Measurements from ENCODE around the gene GHRH. TPM values are rescaled to one million over a fixed set of nuclear protein-coding genes. Genes with fewer than 3 reads are reported as not detected.

Gene GHRH
- total RNA-seq, 4 donors from 2014 or later, result not detected

- DNase-seq (ENCODE audit: extremely low spot score), result no peak
- H3K4me1 ChIP-seq, result peaks cover 24 to 38% (median 29%) of the 10 kb centered on the region in 4 donors
- intact Hi-C loops (cut with DNase I), result no loop called here
- 91% methylated on average over 6 of the region's 6 CpGs for WGBS
- H3K27me3 ChIP-seq, result no peaks in the 10 kb centered on the region
- TF ChIP-seq CTCF (IDR thresholded peaks at IDR 0.05) (no peak), POLR2AphosphoS5 (IDR thresholded peaks at IDR 0.05) (no peak), POLR2A (IDR thresholded peaks at IDR 0.05; ENCODE audit: low read depth) (no peak), EP300 (IDR thresholded peaks at IDR 0.05) (no peak)
- H3K9me3 ChIP-seq, result no peaks in the 10 kb centered on the region
- H3K36me3 ChIP-seq, result peaks cover 70 to 100% (median 89%) of the 10 kb centered on the region in 4 donors
- H3K4me3 ChIP-seq, result no peak overlapping the region
- no peak overlapping the region for H3K27ac ChIP-seq (replicated peaks in 1 of 4)
These were observed 31.4 kb downstream of the GHRH start for GRCh38 chr20:37230200-37230599.

- Histone ChIP-seq H3K4me1 (peaks cover 24 to 42% (median 29%) of the 10 kb centered on the region in 4 donors), H3K27me3 (no peaks in the 10 kb centered on the region), H3K27ac (replicated peaks in 1 of 4) (no peak overlapping the region), H3K36me3 (peaks cover 69 to 100% (median 88%) of the 10 kb centered on the region in 4 donors), H3K4me3 (no peak overlapping the region), H3K9me3 (no peaks in the 10 kb centered on the region)
- intact Hi-C loops (cut with DNase I), result no loop called here
- TF ChIP-seq POLR2AphosphoS5 (IDR thresholded peaks at IDR 0.05) (no peak), EP300 (IDR thresholded peaks at IDR 0.05) (no peak), CTCF (IDR thresholded peaks at IDR 0.05) (no peak), POLR2A (IDR thresholded peaks at IDR 0.05; ENCODE audit: low read depth) (no peak)
- DNase-seq (ENCODE audit: extremely low spot score), result no peak
- WGBS, result 81% methylated on average over 4 of the region's 4 CpGs
These were observed 32.3 kb downstream of the GHRH start for GRCh38 chr20:37229357-37229756.

GRCh38 chr20:37228656-37229055 is 33.0 kb downstream of the GHRH start:
- Histone ChIP-seq H3K27ac (replicated peaks in 1 of 4) (peak overlapping the region in 3 of 4 donors; percentile 29 to 48 (median 31)), H3K4me3 (no peak overlapping the region), H3K27me3 (no peaks in the 10 kb centered on the region), H3K4me1 (peaks cover 24 to 43% (median 29%) of the 10 kb centered on the region in 4 donors), H3K9me3 (no peaks in the 10 kb centered on the region), H3K36me3 (peaks cover 69 to 100% (median 88%) of the 10 kb centered on the region in 4 donors)
- no peak for DNase-seq (ENCODE audit: extremely low spot score)
- 78% methylated on average over 5 of the region's 5 CpGs for WGBS
- TF ChIP-seq POLR2AphosphoS5 (IDR thresholded peaks at IDR 0.05) (no peak), POLR2A (IDR thresholded peaks at IDR 0.05; ENCODE audit: low read depth) (no peak), EP300 (IDR thresholded peaks at IDR 0.05) (no peak), CTCF (IDR thresholded peaks at IDR 0.05) (no peak)
- intact Hi-C loops (cut with DNase I), result no loop called here

- Histone ChIP-seq H3K27ac (replicated peaks in 1 of 4) (peak overlapping the region; percentile 29 to 48 (median 30)), H3K9me3 (no peaks in the 10 kb centered on the region), H3K4me1 (peaks cover 24 to 43% (median 31%) of the 10 kb centered on the region in 4 donors), H3K4me3 (no peak overlapping the region), H3K27me3 (no peaks in the 10 kb centered on the region), H3K36me3 (peaks cover 67 to 100% (median 88%) of the 10 kb centered on the region in 4 donors)
- DNase-seq (ENCODE audit: extremely low spot score), result no peak
- TF ChIP-seq EP300 (IDR thresholded peaks at IDR 0.05), result no peak
- TF ChIP-seq CTCF (IDR thresholded peaks at IDR 0.05), result no peak
- 66% methylated on average over 6 of the region's 6 CpGs for WGBS
- intact Hi-C loops (cut with DNase I), result no loop called here
These were observed 33.5 kb downstream of the GHRH start for GRCh38 chr20:37228082-37228481.

GRCh38 chr20:37226889-37227288 is 34.7 kb downstream of the GHRH start:
- no peaks in the 10 kb centered on the region for H3K9me3 ChIP-seq
- H3K4me1 ChIP-seq, result peaks cover 26 to 48% (median 42%) of the 10 kb centered on the region in 4 donors
- no peaks in the 10 kb centered on the region for H3K27me3 ChIP-seq
- peak overlapping the region in 3 of 4 donors; percentile 16 to 48 (median 38) for H3K27ac ChIP-seq (replicated peaks in 1 of 4)
- no peak overlapping the region for H3K4me3 ChIP-seq
- no peak for DNase-seq (ENCODE audit: extremely low spot score)
- intact Hi-C loops (cut with DNase I), result no loop called here
- peaks cover 55 to 92% (median 79%) of the 10 kb centered on the region in 4 donors for H3K36me3 ChIP-seq
- no peak for TF ChIP-seq POLR2AphosphoS5 (IDR thresholded peaks at IDR 0.05)
- no peak for TF ChIP-seq POLR2A (IDR thresholded peaks at IDR 0.05; ENCODE audit: low read depth)
- no peak for TF ChIP-seq EP300 (IDR thresholded peaks at IDR 0.05)
- TF ChIP-seq CTCF (IDR thresholded peaks at IDR 0.05), result no peak
- 60% methylated on average over 3 of the region's 3 CpGs for WGBS

Measured in esophagus muscularis mucosa (tissue), 4 donors.